ENCODE data around the gene ITGAL. TPM values are rescaled to one million over a fixed set of nuclear protein-coding genes. Genes with fewer than 3 reads are reported as not detected.
A peak's percentile ranks its signal among the peaks of the same experiment; 100 is the strongest.

ITGAL gene
- total RNA-seq: 100 to 1,000 TPM; 521 to 598 TPM

GRCh38 chr16:30472328-30472942 is at the start of gene ITGAL:
TSS of gene ITGAL (plus strand) at chr16:30472742. CDS start at chr16:30472838, 96 bp downstream.
- H3K27me3 Mint-ChIP-seq: no peaks in the 10 kb centered on the region
- peak; percentile 93 for DNase-seq
- H3K9me3 Mint-ChIP-seq: no peaks in the 10 kb centered on the region
- H3K4me3 Mint-ChIP-seq: peak within 1 kb of the TSS; percentile 99
- peaks cover 61% of the 10 kb centered on the region for H3K4me1 Mint-ChIP-seq
- peaks cover 49% of the 10 kb centered on the region for H3K36me3 Mint-ChIP-seq (ENCODE audit: low read depth)
- peak within 1 kb of the TSS; percentile 92 for H3K27ac Mint-ChIP-seq
- CTCF ChIA-PET: interaction anchor here (0.9 to 3.3 kb wide), 5 partner anchors 15 to 624 kb away, joined by 3 to 21 read pairs (median 14); partner anchors contain the start of gene DCTPP1
- POLR2A ChIA-PET: interaction anchor here (0.7 to 2.8 kb wide), 6 partner anchors 14 to 287 kb away, joined by 3 to 23 read pairs (median 3); partner anchors contain the start of genes DCTPP1, ZNF689 and ZNF764

GRCh38 chr16:30428055-30428454 is 44.5 kb upstream of the ITGAL start:
- Mint-ChIP-seq H3K36me3 (ENCODE audit: low read depth) (peaks cover 29% of the 10 kb centered on the region), H3K27ac (peak overlapping the region; percentile 20), H3K4me3 (peak overlapping the region; percentile 20), H3K27me3 (no peaks in the 10 kb centered on the region), H3K4me1 (peaks cover 25% of the 10 kb centered on the region), H3K9me3 (no peaks in the 10 kb centered on the region)
- no peak for DNase-seq
- ChIA-PET CTCF (interaction anchor here (1.8 to 2.0 kb wide), 2 partner anchors 10 to 16 kb away, joined by 6 to 7 read pairs; no protein-coding TSS in a partner anchor), POLR2A (no interaction called here)

GRCh38 chr16:30429418-30429677 is 43.2 kb upstream of the ITGAL start:
- Mint-ChIP-seq H3K36me3 (ENCODE audit: low read depth) (peaks cover 19% of the 10 kb centered on the region), H3K9me3 (no peaks in the 10 kb centered on the region), H3K4me3 (no peak overlapping the region), H3K4me1 (peaks cover 33% of the 10 kb centered on the region), H3K27ac (no peak overlapping the region), H3K27me3 (no peaks in the 10 kb centered on the region)
- ChIA-PET POLR2A (interaction anchor here (0.5 to 1.0 kb wide), 6 partner anchors 11 to 205 kb away, joined by 3 to 6 read pairs (median 3); partner anchors contain the start of gene ZNF689), CTCF (interaction anchor here (0.6 to 2.1 kb wide), 52 partner anchors 9 to 375 kb away, joined by 3 to 17 read pairs (median 4); partner anchors contain the start of genes ITGAL, SEPTIN1, TBC1D10B and TBX6)
- DNase-seq: no peak

- peaks cover 19% of the 10 kb centered on the region for H3K36me3 Mint-ChIP-seq (ENCODE audit: low read depth)
- no peaks in the 10 kb centered on the region for H3K9me3 Mint-ChIP-seq
- no peak within 1 kb of the TSS for H3K27ac Mint-ChIP-seq
- DNase-seq: peak; percentile 99
- H3K27me3 Mint-ChIP-seq: no peaks in the 10 kb centered on the region
- H3K4me3 Mint-ChIP-seq: no peak within 1 kb of the TSS
- ChIA-PET CTCF (interaction anchor here (0.6 to 2.1 kb wide), 54 partner anchors 9 to 375 kb away, joined by 3 to 17 read pairs (median 4); partner anchors contain the start of genes ITGAL, SEPTIN1, TBC1D10B and TBX6), POLR2A (interaction anchor here (0.5 to 1.1 kb wide), 8 partner anchors 12 to 206 kb away, joined by 3 to 6 read pairs (median 3); partner anchors contain the start of gene ZNF689)
- peaks cover 38% of the 10 kb centered on the region for H3K4me1 Mint-ChIP-seq
Observed at GRCh38 chr16:30429678-30430427, 42.7 kb upstream of the ITGAL start, which contains the start of gene DCTPP1. TSS of gene DCTPP1 (minus strand) at chr16:30430030. CDS start at chr16:30429980, 50 bp downstream.

DNA sequence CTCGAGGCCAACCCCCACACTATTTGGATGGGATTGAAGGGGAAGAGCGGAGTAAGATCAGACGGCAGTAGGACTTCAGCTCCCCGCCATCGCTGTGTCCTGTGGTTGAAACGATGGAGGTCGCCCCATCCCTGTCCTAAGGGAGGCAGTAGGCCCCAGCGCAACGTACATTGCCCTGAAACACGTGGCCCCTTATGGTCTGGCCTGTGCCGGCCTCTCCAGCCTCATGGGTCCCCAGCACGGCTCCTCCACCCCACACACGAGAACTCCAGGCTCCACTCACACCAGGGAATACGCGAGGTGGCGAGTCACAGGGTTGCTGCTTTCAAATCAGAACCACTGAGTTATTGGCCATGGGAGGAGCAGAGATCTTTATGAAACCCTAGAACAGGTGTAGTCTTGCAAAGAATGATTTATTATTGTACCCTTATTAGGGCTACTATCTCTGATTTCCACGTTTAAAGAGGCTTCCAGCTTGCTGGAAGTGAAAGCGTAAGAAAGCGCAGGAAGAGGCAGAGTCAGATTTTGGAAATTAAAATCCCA is 42.0 kb upstream of the ITGAL start:
- Mint-ChIP-seq H3K4me1 (peaks cover 41% of the 10 kb centered on the region), H3K9me3 (no peaks in the 10 kb centered on the region), H3K27me3 (no peaks in the 10 kb centered on the region), H3K27ac (no peak overlapping the region), H3K4me3 (no peak overlapping the region), H3K36me3 (ENCODE audit: low read depth) (peaks cover 20% of the 10 kb centered on the region)
- POLR2A ChIA-PET: interaction anchor here (0.6 to 1.1 kb wide), 6 partner anchors 13 to 205 kb away, joined by 3 to 6 read pairs (median 4); no protein-coding TSS in a partner anchor
- DNase-seq: no peak
- CTCF ChIA-PET: interaction anchor here (0.8 to 2.1 kb wide), 35 partner anchors 9 to 339 kb away, joined by 3 to 17 read pairs (median 5); partner anchors contain the start of genes ITGAL, SEPTIN1, TBC1D10B and TBX6

- H3K4me3 Mint-ChIP-seq: no peak overlapping the region
- peaks cover 1% of the 10 kb centered on the region for H3K36me3 Mint-ChIP-seq (ENCODE audit: low read depth)
- POLR2A ChIA-PET: no interaction called here
- H3K27me3 Mint-ChIP-seq: no peaks in the 10 kb centered on the region
- CTCF ChIA-PET: interaction anchor here (0.6 to 1.5 kb wide), 6 partner anchors 23 to 293 kb away, joined by 3 to 6 read pairs (median 4); no protein-coding TSS in a partner anchor
- DNase-seq: no peak
- H3K27ac Mint-ChIP-seq: no peak overlapping the region
- no peaks in the 10 kb centered on the region for H3K9me3 Mint-ChIP-seq
- H3K4me1 Mint-ChIP-seq: peaks cover 18% of the 10 kb centered on the region
Observed at GRCh38 chr16:30434852-30435251, 37.7 kb upstream of the ITGAL start.

GRCh38 chr16:30437511-30438046 is 35.0 kb upstream of the ITGAL start:
- no peaks in the 10 kb centered on the region for H3K27me3 Mint-ChIP-seq
- H3K36me3 Mint-ChIP-seq (ENCODE audit: low read depth): peaks cover 4% of the 10 kb centered on the region
- no peaks in the 10 kb centered on the region for H3K9me3 Mint-ChIP-seq
- ChIA-PET CTCF (interaction anchor here (1.3 to 1.5 kb wide), 2 partner anchors 12 to 21 kb away, joined by 4 read pairs; no protein-coding TSS in a partner anchor), POLR2A (no interaction called here)
- no peak overlapping the region for H3K27ac Mint-ChIP-seq
- peaks cover 19% of the 10 kb centered on the region for H3K4me1 Mint-ChIP-seq
- no peak overlapping the region for H3K4me3 Mint-ChIP-seq
- DNase-seq: no peak

DNA sequence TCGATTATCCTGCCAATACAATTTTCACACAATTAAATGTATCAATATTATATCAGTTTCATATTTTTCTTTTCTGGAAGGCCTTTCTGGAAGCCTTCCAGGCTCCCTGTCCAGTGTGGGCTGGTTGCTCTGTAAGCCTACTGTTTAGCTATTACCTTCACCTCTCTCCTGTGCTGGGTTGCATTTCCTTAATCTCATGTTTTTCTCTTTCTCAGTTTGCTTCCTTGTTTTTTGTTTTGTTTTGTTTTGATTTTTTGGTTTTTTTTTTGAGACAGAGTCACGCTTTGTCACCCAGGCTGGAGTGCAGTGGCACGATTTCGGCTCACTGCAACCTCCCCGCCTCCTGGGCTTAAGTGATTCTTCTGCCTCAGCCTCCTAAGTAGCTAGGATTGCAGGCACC is 33.7 kb upstream of the ITGAL start:
- H3K27me3 Mint-ChIP-seq: no peaks in the 10 kb centered on the region

DNA sequence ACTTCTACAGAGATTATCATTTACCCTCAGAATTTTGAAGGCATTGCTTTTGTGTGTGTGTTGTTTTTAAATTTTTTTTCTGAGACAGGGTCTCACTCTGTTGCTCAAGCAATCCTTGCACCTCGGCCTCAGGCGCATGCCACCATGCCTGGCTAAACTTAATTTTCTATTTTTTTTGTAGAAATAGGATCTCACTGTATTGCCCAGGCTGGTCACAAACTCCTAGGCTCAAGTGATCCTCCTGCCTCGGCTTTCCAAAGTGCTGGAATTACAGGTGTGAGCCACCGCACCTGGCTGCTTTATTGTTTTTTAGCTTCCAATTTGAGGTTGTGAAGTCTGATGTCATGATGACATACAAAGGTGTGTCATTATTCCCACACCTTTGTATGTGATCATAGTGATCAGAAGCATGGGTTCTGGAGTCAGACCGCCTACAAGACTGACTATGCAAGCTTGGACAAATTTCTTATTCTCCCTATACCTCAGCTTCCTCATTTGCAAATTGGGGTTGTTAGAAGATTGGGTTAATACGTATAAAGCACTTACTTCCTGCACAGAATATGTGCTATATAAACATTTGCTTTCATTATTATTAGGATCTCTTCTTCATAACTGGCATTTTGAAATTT is 32.7 kb upstream of the ITGAL start:
- Mint-ChIP-seq H3K4me3 (no peak overlapping the region), H3K27ac (no peak overlapping the region), H3K36me3 (ENCODE audit: low read depth) (peaks cover 25% of the 10 kb centered on the region), H3K4me1 (peaks cover 25% of the 10 kb centered on the region), H3K9me3 (no peaks in the 10 kb centered on the region), H3K27me3 (no peaks in the 10 kb centered on the region)
- CTCF ChIA-PET: interaction anchor here (1.8 to 2.7 kb wide), 2 partner anchors 10 to 175 kb away, joined by 5 to 11 read pairs; partner anchors contain the start of gene DCTPP1
- no peak for DNase-seq
- POLR2A ChIA-PET: no interaction called here

More for the DNA sequence above, 33.7 kb upstream of the ITGAL start:
- Mint-ChIP-seq H3K27ac (no peak overlapping the region), H3K9me3 (no peaks in the 10 kb centered on the region), H3K36me3 (ENCODE audit: low read depth) (peaks cover 15% of the 10 kb centered on the region), H3K4me3 (no peak overlapping the region), H3K4me1 (peaks cover 25% of the 10 kb centered on the region)
- POLR2A ChIA-PET: no interaction called here
- CTCF ChIA-PET: interaction anchor here (0.6 to 2.7 kb wide), 4 partner anchors 9 to 176 kb away, joined by 4 to 11 read pairs (median 6); partner anchors contain the start of gene DCTPP1
- no peak for DNase-seq

DNA sequence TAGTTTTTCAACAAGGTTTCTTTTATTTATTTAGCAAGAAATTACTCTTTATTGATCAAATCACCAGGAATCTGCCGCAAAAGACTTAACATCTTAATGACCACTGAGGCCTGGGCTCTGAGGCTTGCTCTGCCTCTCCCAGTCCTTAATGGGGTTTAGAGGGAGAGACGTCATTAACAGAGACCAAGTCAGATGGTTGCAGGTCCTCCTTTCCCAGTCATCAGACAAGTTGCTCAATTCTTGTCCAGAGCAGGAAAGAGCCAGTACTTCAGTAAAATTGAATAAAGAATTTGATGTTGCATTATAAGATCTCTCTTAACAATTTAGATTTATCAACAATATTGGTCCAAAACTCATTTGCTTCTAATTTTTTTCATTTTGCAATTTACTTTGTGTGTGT is 28.9 kb upstream of the ITGAL start:
- peak overlapping the region; percentile 7 for H3K27ac Mint-ChIP-seq
- peaks cover 32% of the 10 kb centered on the region for H3K36me3 Mint-ChIP-seq (ENCODE audit: low read depth)
- ChIA-PET CTCF (interaction anchor here (1.1 to 2.4 kb wide), 5 partner anchors 14 to 92 kb away, joined by 3 to 9 read pairs (median 6); partner anchors contain the start of gene DCTPP1), POLR2A (no interaction called here)
- H3K4me3 Mint-ChIP-seq: peak overlapping the region; percentile 88
- no peaks in the 10 kb centered on the region for H3K27me3 Mint-ChIP-seq
- peaks cover 50% of the 10 kb centered on the region for H3K4me1 Mint-ChIP-seq
- DNase-seq: no peak
- H3K9me3 Mint-ChIP-seq: no peaks in the 10 kb centered on the region

- peaks cover 32% of the 10 kb centered on the region for H3K36me3 Mint-ChIP-seq (ENCODE audit: low read depth)
- no peaks in the 10 kb centered on the region for H3K27me3 Mint-ChIP-seq
- H3K9me3 Mint-ChIP-seq: no peaks in the 10 kb centered on the region
- no peak for DNase-seq
- ChIA-PET POLR2A (interaction anchor here (1.0 kb wide), 1 partner anchor 27 kb away, joined by 3 read pairs; no protein-coding TSS in a partner anchor), CTCF (interaction anchor here (0.5 to 2.4 kb wide), 9 partner anchors 12 to 341 kb away, joined by 3 to 9 read pairs (median 4); partner anchors contain the start of gene DCTPP1)
- H3K4me3 Mint-ChIP-seq: peak overlapping the region; percentile 88
- H3K4me1 Mint-ChIP-seq: peaks cover 53% of the 10 kb centered on the region
- peak overlapping the region; percentile 75 for H3K27ac Mint-ChIP-seq
Observed at GRCh38 chr16:30444231-30445148, 28.1 kb upstream of the ITGAL start.

All from activated CD4-positive, alpha-beta T cell treated with anti-CD3 and anti-CD28 coated beads, Interleukin-2, amount 10 ng/mL, durations not matched to agents 7 days and 5 days (primary cell).